GM20431 (cell line): ENCODE measurements around the gene P2RY14.

Source experiments
- in situ Hi-C: fragments of 300-500 bp; cut with MseI, MboI; formaldehyde crosslinking; loops from one replicate; pipeline ENCODE4 v1.15.0; 2020; ENCODE audit warnings: low sequenced_read_pairs; ENCODE audit not compliant: unreplicated experiment

P2RY14 gene

DNA sequence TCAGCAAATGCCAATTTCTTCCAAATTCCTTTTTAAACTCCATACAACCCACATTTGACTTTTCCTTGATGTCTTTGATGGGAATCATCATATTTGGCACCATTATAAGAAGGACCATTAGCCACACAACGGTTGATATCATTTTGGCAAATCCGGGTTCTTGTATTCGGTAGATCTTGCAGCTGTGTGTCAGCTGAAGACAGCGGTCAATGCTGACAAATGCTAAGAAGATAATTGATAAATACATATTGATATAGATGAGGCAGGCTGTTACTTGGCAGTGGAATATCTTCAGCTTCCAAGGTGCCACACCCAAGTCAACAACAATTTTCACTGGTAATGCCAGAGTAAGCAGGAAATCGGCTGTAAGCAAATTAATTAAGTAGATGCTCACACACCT lies 79.5 kb downstream of the P2RY14 start:
- in situ Hi-C loops: no loop called here

DNA sequence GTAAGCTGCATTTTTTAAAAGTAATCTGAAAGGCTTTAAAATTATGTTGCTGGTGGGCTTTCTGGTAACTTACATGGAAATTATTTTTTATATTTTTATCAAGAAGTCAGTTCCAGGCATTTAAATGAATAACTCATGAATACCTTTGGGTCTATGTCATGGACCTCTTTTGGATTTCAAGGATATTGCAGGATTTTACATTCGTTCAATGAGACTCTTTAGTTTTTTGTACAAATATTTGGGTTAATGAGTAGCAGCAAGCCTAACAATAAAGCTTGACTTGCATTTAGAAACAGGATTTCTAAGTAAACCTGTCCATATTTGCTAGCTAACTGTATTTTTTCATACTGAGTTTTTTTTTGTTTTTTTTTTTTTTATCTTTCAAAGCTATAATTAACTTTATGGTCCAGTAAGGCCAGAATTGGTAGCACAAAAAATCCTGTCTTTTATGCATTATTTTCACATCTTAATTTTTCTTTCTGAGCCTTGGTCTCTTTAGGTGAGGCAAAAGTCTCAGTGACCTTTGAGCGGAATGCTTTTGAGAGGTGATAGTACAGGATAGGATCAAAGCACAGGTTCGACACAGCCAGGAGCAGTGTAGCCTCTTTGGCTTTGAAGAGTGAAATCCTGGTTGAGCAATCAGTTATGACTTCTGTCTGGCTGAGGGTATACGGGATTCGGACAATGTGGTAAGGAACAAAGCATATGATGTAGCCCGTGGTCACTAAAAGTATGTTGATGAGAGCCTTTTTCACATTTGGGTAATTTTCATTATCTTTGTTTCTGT lies 80.2 kb downstream of the P2RY14 start:
- in situ Hi-C loops: no loop called here

GRCh38 chr3:151197228-151197627 lies 81.1 kb downstream of the P2RY14 start:
- in situ Hi-C loops: no loop called here

DNA sequence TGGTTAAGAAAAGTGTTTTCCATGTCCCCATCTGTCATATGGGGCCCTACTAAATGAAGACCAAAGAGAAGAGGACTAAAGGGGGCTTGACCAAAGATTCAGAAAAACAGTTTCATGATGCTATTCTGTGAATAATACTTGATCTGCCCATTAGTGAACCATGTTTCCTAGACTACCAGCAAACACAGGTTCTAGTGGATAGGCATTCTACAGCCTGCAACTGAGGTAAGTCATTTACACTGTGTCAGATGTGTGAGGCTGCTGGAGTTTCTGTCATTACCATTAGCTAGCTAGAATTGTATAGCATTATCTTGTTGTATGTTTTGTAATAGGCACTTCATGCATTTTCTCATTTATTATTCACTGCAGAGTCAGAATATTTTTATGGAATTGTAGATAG lies 81.9 kb downstream of the P2RY14 start:
- in situ Hi-C loops: no loop called here

DNA sequence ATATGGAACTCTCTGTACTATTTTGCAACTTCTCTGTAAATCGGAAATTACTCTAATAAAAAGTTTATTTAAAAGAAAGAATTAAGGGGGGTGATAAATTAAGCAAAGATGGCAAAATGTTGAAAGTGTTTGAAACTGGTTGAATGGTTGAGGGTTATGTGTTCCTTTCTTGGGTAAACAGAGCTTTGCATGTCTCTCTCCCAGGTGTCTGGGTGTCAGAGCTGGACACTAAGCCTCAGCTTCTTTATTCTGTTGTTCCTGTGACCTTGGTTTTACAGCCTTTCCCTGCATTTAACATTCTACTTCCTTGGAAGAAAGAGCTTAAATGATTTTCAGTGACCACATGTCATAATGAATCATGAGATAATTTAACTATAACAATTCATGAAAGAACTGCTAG lies 82.5 kb downstream of the P2RY14 start:
- in situ Hi-C loops: no loop called here

- in situ Hi-C loops: no loop called here
Observed at GRCh38 chr3:151192545-151192944, 85.8 kb downstream of the P2RY14 start.

- in situ Hi-C loops: no loop called here
Observed at GRCh38 chr3:151191095-151191494, 87.2 kb downstream of the P2RY14 start.

- in situ Hi-C loops: no loop called here
Observed at GRCh38 chr3:151183265-151183671, 95.1 kb downstream of the P2RY14 start.

- in situ Hi-C loops: no loop called here
Observed at GRCh38 chr3:151182349-151183079, 95.8 kb downstream of the P2RY14 start.

- in situ Hi-C loops: no loop called here
Observed at GRCh38 chr3:151178208-151178845, 100.0 kb downstream of the P2RY14 start.

DNA sequence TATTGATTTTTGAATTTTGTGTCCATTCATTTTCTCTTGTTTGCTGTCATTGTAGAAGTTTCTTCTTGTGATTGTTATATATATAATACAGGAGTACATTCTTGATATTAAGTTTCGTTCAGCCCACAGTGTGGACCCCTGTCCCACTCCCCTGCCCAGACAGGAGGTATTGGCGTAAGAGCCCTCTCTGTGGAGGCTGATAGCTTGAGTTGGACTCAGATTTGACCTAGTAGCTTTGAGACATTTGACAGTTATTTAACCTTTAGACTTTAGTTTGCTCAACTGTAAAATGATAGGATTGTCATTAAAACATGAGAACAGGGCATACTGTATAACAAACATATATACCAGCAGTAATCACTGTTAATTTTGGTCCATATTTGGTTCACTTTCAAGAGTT lies 102.4 kb downstream of the P2RY14 start:
- in situ Hi-C loops: no loop called here

GRCh38 chr3:151174351-151174750 lies 104.0 kb downstream of the P2RY14 start:
- in situ Hi-C loops: no loop called here

GRCh38 chr3:151171145-151171757 lies 107.1 kb downstream of the P2RY14 start:
- in situ Hi-C loops: no loop called here

DNA sequence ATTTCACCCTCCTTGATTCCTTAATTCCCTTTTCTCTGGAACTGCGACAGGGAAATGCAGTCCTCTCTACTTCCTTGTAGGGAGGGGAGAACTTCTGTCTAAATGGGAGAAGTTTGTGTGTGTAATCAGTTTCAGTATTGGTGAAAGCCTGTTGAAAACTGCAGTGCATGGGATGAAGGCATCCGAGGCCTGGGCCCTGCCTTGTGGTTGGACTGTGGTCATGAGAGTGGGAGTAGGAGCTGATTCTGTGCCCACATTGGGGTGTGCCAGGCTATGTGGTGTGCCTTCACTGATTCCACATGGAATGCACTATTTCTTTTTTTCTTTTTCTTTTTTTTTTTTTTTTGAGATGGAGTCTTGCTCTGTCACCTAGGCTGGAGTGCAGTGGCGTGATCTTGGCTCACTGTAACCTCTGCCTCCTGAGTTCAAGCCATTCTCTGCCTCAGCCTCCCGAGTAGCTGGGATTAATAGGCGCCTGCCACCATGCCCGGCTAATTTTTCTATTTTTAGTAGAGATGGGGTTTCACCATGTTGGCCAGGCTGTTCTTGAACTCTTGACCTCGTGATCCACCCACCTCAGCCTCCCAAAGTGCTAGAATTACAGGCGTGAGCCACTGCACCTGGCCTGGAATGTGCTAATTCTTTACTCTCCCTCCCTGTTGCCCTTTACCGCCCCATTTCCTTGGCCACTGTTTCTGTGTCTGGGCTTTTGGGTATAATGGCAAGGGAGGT lies 108.2 kb downstream of the P2RY14 start:
- in situ Hi-C loops: loop anchor here (10.0 kb wide), 1 partner anchor 115 kb away; no protein-coding TSS in a partner anchor

- in situ Hi-C loops: loop anchor here (10.0 kb wide), 1 partner anchor 115 kb away; no protein-coding TSS in a partner anchor
Observed at GRCh38 chr3:151169262-151169947, 108.9 kb downstream of the P2RY14 start.

GRCh38 chr3:151168269-151169094 lies 109.9 kb downstream of the P2RY14 start:
- in situ Hi-C loops: loop anchor here (10.0 kb wide), 1 partner anchor 116 kb away; no protein-coding TSS in a partner anchor

DNA sequence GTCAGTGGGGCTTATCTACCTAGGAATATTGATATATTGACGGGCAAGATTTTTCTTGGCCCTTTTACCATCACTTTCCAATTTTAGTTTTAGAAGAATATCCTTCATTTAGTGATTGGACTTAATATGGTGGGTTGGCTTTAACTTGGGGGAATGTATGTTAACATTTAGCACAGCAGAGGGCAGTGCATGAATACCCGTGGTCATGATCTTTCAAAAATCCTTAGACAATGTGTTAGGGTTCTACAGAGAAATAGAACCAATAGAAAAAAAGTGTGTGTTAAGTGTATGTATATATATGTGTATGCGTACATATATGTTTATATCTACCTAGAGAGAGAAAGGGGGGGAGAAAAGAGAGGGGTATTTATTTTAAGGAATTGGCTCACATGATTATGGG lies 112.2 kb downstream of the P2RY14 start:
- in situ Hi-C loops: loop anchor here (10.0 kb wide), 1 partner anchor 119 kb away; no protein-coding TSS in a partner anchor

- in situ Hi-C loops: loop anchor here (10.0 kb wide), 1 partner anchor 120 kb away; no protein-coding TSS in a partner anchor
Observed at GRCh38 chr3:151165226-151165625, 113.1 kb downstream of the P2RY14 start.
